Transverse colon (tissue), 4 donors: ENCODE data around the gene UMAD1. TPM values are rescaled to one million over a fixed set of nuclear protein-coding genes. Genes with fewer than 3 reads are reported as not detected.

Source experiments
- DNase-seq: peaks from one replicate; pipeline ENCODE4 v3.0.0-alpha.2; 2019
- H3K27ac ChIP-seq, 4 donors: fragments of 200-600 bp; sonication (generic); 2 replicates each; pipeline ENCODE4 v1.5.1; 2016 to 2018; ENCODE audit warnings: inconsistent platforms in 4 of 4
- H3K27me3 ChIP-seq: fragments of 200-600 bp; sonication (generic); 2 replicates; pipeline ENCODE4 v1.5.1; 2017; ENCODE audit warnings: inconsistent platforms
- H3K36me3 ChIP-seq, 4 donors: fragments of 200-600 bp; sonication (generic); 2 replicates each; pipeline ENCODE4 v1.5.1; 2017 to 2019; ENCODE audit warnings: inconsistent platforms in 4 of 4
- H3K4me1 ChIP-seq, 4 donors: fragments of 200-600 bp; sonication (generic); 2 replicates each; pipeline ENCODE4 v1.5.1; 2017 to 2020; ENCODE audit warnings: inconsistent platforms in 4 of 4
- H3K4me3 ChIP-seq, 4 donors: fragments of 200-600 bp; sonication (generic); 1 replicate in 1 of 4; 2 replicates in 3 of 4; pipeline versions ENCODE4 v1.5.1 to v1.6.1; 2017 to 2019; ENCODE audit warnings: inconsistent platforms in 4 of 4
- H3K9me3 ChIP-seq, 2 donors: fragments of 200-600 bp; sonication (generic); 2 replicates each; pipeline ENCODE4 v1.5.1; 2017 to 2019; ENCODE audit warnings: inconsistent platforms in 2 of 2
- EP300 ChIP-seq: sonication (generic); formaldehyde crosslinking; IDR thresholded peaks from one replicate; pipeline ENCODE4 v1.6.1; 2017; ENCODE audit warnings: antibody characterized with exemption, low read depth
- POLR2A ChIP-seq: fragments of 450-650 bp; IDR thresholded peaks from one replicate; pipeline ENCODE4 v1.6.1; 2016; ENCODE audit warnings: antibody characterized with exemption, mild to moderate bottlenecking, moderate library complexity
- POLR2AphosphoS5 ChIP-seq, 3 donors: sonication (generic); formaldehyde crosslinking; IDR thresholded peaks; one replicate each; pipeline ENCODE4 v1.6.1; 2016; ENCODE audit warnings: antibody characterized with exemption in 3 of 3
- WGBS, 2 donors: methylation state at CpG; one replicate each; pipeline ENCODE4 v1.1.5; 2018; ENCODE audit warnings: low coverage in 1 of 2; 5-methylcytosine and 5-hydroxymethylcytosine counted together
- in situ Hi-C, 4 donors: fragments of 200-750 bp; cut with MboI; loops; one replicate each; pipeline versions ENCODE4 v1.15.0 to v1.15.1; 2017; ENCODE audit warnings: low sequenced_read_pairs in 3 of 4, low pct_ligation_motif_present in 1 of 4, low pct_unique_long_range_greater_than_20kb in 1 of 4
- intact Hi-C: fragments of 100-400 bp; cut with DNase I; formaldehyde crosslinking; loops from one replicate; pipeline ENCODE4 v1.15.1; 2023; ENCODE audit warnings: low total_unique reads
- total RNA-seq, 4 donors: library from RNA; depleted of rRNA; stranded (reverse); fragments of >200 nt; gene quantifications; one replicate each; pipeline ENCODE4 v1.1.0, GENCODE V29; 2016
- TF ChIP-seq, protein P1 (sequence below), 5 experiments: fragments of 200-600 bp in 3 of 5; fragments of 450-650 bp in 2 of 5; sonication (generic) in 3 of 5; IDR thresholded peaks; 1 replicate in 2 of 5; 2 replicates in 3 of 5; pipeline ENCODE4 v1.5.1; 2016 to 2017; ENCODE audit warnings: antibody characterized with exemption in 5 of 5, inconsistent platforms in 3 of 5, mild to moderate bottlenecking in 2 of 5, moderate library complexity in 1 of 5

Gene UMAD1
- 10 to 100 TPM in 2 of 4 donors, 1 to 10 TPM in 1, under 1 TPM in 1; 0.40 to 21.3 (median 14.6) TPM for total RNA-seq

DNA sequence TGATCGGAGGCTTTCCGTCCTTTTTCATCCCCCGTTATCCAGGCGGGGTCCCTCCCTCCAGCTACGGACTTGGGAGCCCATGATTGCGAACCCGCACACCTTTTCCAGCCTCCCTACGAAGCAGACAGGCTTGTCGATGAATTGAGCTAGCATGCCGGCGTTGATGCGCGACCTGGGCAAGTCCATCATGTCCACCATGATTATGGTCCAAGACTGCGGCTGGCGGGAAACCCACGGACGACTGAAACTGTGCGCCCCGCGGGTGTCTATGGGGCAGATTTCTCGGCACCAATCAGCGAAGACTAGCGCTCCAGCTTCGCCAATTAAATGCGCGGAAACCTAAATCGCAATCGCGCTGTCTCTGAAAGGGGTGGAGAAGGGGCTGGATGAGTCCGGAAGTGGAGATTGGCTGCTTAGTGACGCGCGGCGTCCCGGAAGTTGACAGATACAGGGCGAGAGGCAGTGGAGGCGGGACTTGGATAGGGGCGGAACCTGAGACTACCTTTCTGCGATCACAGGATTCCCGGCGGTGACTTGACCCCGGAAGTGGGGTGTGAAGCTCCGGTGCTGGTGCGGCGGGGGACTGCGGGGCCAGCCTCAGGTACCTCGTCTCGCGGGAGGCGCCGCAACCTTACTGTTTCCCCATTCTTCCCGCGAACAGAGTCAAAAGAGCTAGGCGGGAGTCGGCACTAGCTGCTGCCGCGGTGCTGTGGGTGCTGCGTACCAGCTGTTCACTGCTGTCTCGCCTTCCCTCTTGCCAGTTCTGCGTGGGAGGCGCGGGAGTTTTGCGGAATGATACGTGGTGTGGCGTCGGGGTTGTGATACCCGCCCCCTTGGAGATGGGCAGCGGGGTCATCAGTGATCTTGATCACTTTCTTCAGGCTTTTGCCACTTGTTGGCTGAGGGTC is at the start of gene UMAD1:
Gene UMAD1 (plus strand): TSS at position 532 of the 908 bp plus-strand sequence. CDS start 32,620 bp downstream, outside the sequence.
- intact Hi-C loops (no loop called here), in situ Hi-C loops (no loop called here)
- TF ChIP-seq POLR2AphosphoS5 (IDR thresholded peaks at IDR 0.05) (peak; percentile 80 to 93 (median 84)), POLR2A (peak; percentile 95), EP300 (no peak)
- TF ChIP-seq, protein P1, sequence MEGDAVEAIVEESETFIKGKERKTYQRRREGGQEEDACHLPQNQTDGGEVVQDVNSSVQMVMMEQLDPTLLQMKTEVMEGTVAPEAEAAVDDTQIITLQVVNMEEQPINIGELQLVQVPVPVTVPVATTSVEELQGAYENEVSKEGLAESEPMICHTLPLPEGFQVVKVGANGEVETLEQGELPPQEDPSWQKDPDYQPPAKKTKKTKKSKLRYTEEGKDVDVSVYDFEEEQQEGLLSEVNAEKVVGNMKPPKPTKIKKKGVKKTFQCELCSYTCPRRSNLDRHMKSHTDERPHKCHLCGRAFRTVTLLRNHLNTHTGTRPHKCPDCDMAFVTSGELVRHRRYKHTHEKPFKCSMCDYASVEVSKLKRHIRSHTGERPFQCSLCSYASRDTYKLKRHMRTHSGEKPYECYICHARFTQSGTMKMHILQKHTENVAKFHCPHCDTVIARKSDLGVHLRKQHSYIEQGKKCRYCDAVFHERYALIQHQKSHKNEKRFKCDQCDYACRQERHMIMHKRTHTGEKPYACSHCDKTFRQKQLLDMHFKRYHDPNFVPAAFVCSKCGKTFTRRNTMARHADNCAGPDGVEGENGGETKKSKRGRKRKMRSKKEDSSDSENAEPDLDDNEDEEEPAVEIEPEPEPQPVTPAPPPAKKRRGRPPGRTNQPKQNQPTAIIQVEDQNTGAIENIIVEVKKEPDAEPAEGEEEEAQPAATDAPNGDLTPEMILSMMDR (IDR thresholded peaks at IDR 0.05): no peak

DNA sequence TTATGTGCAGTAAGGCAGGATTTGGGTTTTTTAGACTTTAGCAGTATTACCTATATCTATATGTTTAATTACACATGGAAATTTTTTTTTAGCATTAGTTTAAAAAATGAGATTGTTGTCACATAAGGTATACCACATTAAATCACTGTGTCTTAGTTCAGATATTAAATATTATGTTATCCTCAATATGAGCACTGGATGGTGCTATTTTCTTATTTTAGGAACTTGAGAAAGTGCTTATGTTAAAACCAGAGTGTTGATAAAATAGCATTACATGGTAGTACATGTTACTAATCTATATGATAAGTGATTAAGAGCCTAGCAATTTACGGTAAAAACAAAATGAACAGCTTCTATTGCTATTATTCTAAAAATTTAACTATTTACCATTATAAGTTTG is 45.1 kb upstream of the UMAD1 start:
- Histone ChIP-seq H3K4me3 (no peak overlapping the region), H3K9me3 (no peaks in the 10 kb centered on the region), H3K27me3 (no peaks in the 10 kb centered on the region), H3K4me1 (no peaks in the 10 kb centered on the region), H3K27ac (no peak overlapping the region), H3K36me3 (peaks cover 0 to 17% (median 5%) of the 10 kb centered on the region in 4 donors)
- no peak for DNase-seq
- intact Hi-C loops (no loop called here), in situ Hi-C loops (loop anchor here in 3 of 4 donors (25.0 kb wide), 1 partner anchor 617 kb away; no protein-coding TSS in a partner anchor)
- 90 to 100% methylated on average over 1 of the region's 1 CpG for WGBS, 2 donors
- TF ChIP-seq POLR2AphosphoS5 (IDR thresholded peaks at IDR 0.05) (no peak), POLR2A (no peak), EP300 (no peak)
- TF ChIP-seq, protein P1 (IDR thresholded peaks at IDR 0.05): peak; percentile 29 to 54 (median 41)

More for the DNA sequence above, at the start of gene UMAD1:
- Histone ChIP-seq H3K36me3 (peaks cover 0 to 16% (median 0%) of the 10 kb centered on the region in 4 donors), H3K27me3 (no peaks in the 10 kb centered on the region), H3K4me1 (peaks cover 3 to 26% (median 16%) of the 10 kb centered on the region in 4 donors), H3K9me3 (no peaks in the 10 kb centered on the region), H3K4me3 (peak within 1 kb of the TSS; percentile 64 to 91 (median 72)), H3K27ac (peak within 1 kb of the TSS; percentile 87 to 94 (median 91))
- WGBS, 2 donors: 0% methylated on average over 43 of the region's 68 CpGs; no CpG with 5 or more reads in 1 of the 2 donors
- peak; percentile 99 for DNase-seq

DNA sequence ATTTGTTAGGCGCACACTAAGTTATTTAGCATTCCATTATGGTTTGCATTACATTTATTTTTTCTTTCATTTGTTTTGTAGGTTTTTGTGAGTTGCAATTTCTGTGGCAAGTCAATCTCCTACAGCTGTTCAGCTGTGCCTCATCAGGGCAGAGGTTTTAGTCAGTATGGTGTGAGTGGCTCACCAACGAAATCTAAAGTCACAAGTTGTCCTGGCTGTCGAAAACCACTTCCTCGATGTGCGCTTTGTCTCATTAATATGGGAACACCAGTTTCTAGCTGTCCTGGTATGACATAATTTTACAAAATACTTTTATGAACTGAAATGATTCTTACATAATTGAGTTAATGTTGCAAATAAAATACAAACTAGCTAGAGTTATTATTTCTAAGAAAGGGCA is 44.4 kb upstream of the UMAD1 start:
- in situ Hi-C loops: loop anchor here in 3 of 4 donors (25.0 kb wide), 1 partner anchor 616 kb away; no protein-coding TSS in a partner anchor

DNA sequence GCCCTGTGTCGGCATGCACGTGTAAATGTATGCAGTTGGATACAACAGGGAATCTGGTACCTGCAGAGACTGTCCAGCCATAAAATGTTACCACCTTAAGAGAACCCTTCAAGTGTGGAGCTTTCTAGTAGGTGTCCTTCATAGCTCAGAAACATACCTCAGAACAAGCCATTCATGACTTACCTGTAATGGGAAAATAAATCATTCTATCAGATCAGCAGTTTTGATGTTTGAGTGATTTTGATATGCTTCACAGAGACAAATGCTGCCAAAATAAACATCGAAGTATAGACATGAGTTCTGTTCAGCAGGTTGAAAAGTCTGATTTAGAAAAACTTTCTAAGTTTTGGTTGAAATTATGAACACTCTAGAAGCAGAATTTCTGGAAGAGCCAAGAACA is 33.5 kb upstream of the UMAD1 start:
- 61 to 81% methylated on average over 2 to 3 of the region's 3 CpGs for WGBS, 2 donors
- H3K27ac ChIP-seq: no peak overlapping the region
- intact Hi-C loops: no loop called here

More for the DNA sequence above, 44.4 kb upstream of the UMAD1 start:
- no peaks in the 10 kb centered on the region for H3K27me3 ChIP-seq
- 87% methylated on average over 5 of the region's 5 CpGs for WGBS, 2 donors
- peaks cover 0 to 17% (median 5%) of the 10 kb centered on the region in 4 donors for H3K36me3 ChIP-seq
- TF ChIP-seq POLR2A: no peak
- TF ChIP-seq, protein P1 (IDR thresholded peaks at IDR 0.05): no peak
- TF ChIP-seq EP300: no peak
- no peak for TF ChIP-seq POLR2AphosphoS5 (IDR thresholded peaks at IDR 0.05)
- H3K4me1 ChIP-seq: no peaks in the 10 kb centered on the region
- H3K9me3 ChIP-seq: no peaks in the 10 kb centered on the region
- H3K27ac ChIP-seq: no peak overlapping the region
- no peak overlapping the region for H3K4me3 ChIP-seq
- intact Hi-C loops: no loop called here
- DNase-seq: no peak

More for the DNA sequence above, 33.5 kb upstream of the UMAD1 start:
- no peaks in the 10 kb centered on the region for H3K9me3 ChIP-seq
- TF ChIP-seq POLR2A (no peak), EP300 (no peak), POLR2AphosphoS5 (IDR thresholded peaks at IDR 0.05) (no peak)
- TF ChIP-seq, protein P1 (IDR thresholded peaks at IDR 0.05): no peak
- H3K27me3 ChIP-seq: no peaks in the 10 kb centered on the region
- H3K4me3 ChIP-seq: no peak overlapping the region
- in situ Hi-C loops: no loop called here
- H3K4me1 ChIP-seq: no peaks in the 10 kb centered on the region
- no peak for DNase-seq
- H3K36me3 ChIP-seq: peaks cover 0 to 11% (median 0%) of the 10 kb centered on the region in 4 donors
